AG09309 (cell line): ENCODE measurements around the gene DMKN.

ENCODE experiments used
- DNase-seq: peaks from one replicate; pipeline ENCODE4 v3.0.0-alpha.2; 2010; ENCODE audit warnings: low read depth
- H3K4me3 ChIP-seq: 2 replicates; pipeline ENCODE4 v1.5.1; 2011; ENCODE audit warnings: mild to moderate bottlenecking, low read depth, low read length, moderate library complexity; ENCODE audit not compliant: control insufficient read depth
- CTCF ChIP-seq: IDR thresholded peaks from 2 replicates; pipeline ENCODE4 v1.5.1; 2011; ENCODE audit warnings: mild to moderate bottlenecking, low read depth, low read length, inconsistent platforms; ENCODE audit not compliant: insufficient read depth, control insufficient read depth; ENCODE audit errors: missing control alignments

Gene DMKN

GRCh38 chr19:35559281-35559659 lies 45.8 kb upstream of the DMKN start:
- TF ChIP-seq CTCF: no peak
- DNase-seq: no peak
- H3K4me3 ChIP-seq: no peak overlapping the region

- DNase-seq: no peak
- no peak overlapping the region for H3K4me3 ChIP-seq
- no peak for TF ChIP-seq CTCF
Measured at GRCh38 chr19:35558400-35559280, 45.2 kb upstream of the DMKN start.

GRCh38 chr19:35557539-35558399 lies 44.3 kb upstream of the DMKN start:
- no peak for DNase-seq
- TF ChIP-seq CTCF: no peak
- peak overlapping the region; percentile 26 for H3K4me3 ChIP-seq

- no peak overlapping the region for H3K4me3 ChIP-seq
- no peak for TF ChIP-seq CTCF
- DNase-seq: no peak
Measured at GRCh38 chr19:35556846-35557538, 43.5 kb upstream of the DMKN start.

GRCh38 chr19:35556025-35556590 lies 42.7 kb upstream of the DMKN start:
- no peak for TF ChIP-seq CTCF
- no peak overlapping the region for H3K4me3 ChIP-seq
- no peak for DNase-seq
